ENCODE data around the gene DHX35.

DHX35 gene

GRCh38 chr20:39025883-39026282, 63.7 kb downstream of the DHX35 start:
- no peak for DNase-seq (ENCODE audit: low read depth)

- DNase-seq (ENCODE audit: low read depth) = no peak
These were observed 67.2 kb downstream of the DHX35 start for GRCh38 chr20:39029364-39029763.

- DNase-seq (ENCODE audit: low read depth) = no peak
These were observed 70.9 kb downstream of the DHX35 start for GRCh38 chr20:39032997-39033396.

GRCh38 chr20:39036011-39036410, 73.9 kb downstream of the DHX35 start:
- DNase-seq (ENCODE audit: low read depth) = no peak

GRCh38 chr20:39036851-39037250, 74.7 kb downstream of the DHX35 start:
- DNase-seq (ENCODE audit: low read depth) = no peak

GRCh38 chr20:39038047-39038446, 75.9 kb downstream of the DHX35 start:
- no peak for DNase-seq (ENCODE audit: low read depth)

GRCh38 chr20:39038495-39038894, 76.4 kb downstream of the DHX35 start:
- no peak for DNase-seq (ENCODE audit: low read depth)

- DNase-seq (ENCODE audit: low read depth) = no peak
These were observed 77.1 kb downstream of the DHX35 start for GRCh38 chr20:39039261-39039660.

- DNase-seq (ENCODE audit: low read depth) = no peak
These were observed 78.0 kb downstream of the DHX35 start for GRCh38 chr20:39040116-39040515.

- no peak for DNase-seq (ENCODE audit: low read depth)
These were observed 78.9 kb downstream of the DHX35 start for GRCh38 chr20:39041067-39041466.

- no peak for DNase-seq (ENCODE audit: low read depth)
These were observed 80.4 kb downstream of the DHX35 start for GRCh38 chr20:39042279-39043150.

- no peak for DNase-seq (ENCODE audit: low read depth)
These were observed 82.4 kb downstream of the DHX35 start for GRCh38 chr20:39044501-39044900.

- DNase-seq (ENCODE audit: low read depth) = no peak
These were observed 83.5 kb downstream of the DHX35 start for GRCh38 chr20:39045676-39046075.

GRCh38 chr20:39047417-39047985, 85.4 kb downstream of the DHX35 start:
- no peak for DNase-seq (ENCODE audit: low read depth)

GRCh38 chr20:39048000-39048696, 86.0 kb downstream of the DHX35 start:
- peak; percentile 60 for DNase-seq (ENCODE audit: low read depth)

- DNase-seq (ENCODE audit: low read depth) = no peak
These were observed 87.0 kb downstream of the DHX35 start for GRCh38 chr20:39049148-39049547.

GRCh38 chr20:39049684-39050554, 87.8 kb downstream of the DHX35 start:
- DNase-seq (ENCODE audit: low read depth) = peak; percentile 31

GRCh38 chr20:39050555-39050902, 88.4 kb downstream of the DHX35 start:
- DNase-seq (ENCODE audit: low read depth) = no peak

- no peak for DNase-seq (ENCODE audit: low read depth)
These were observed 90.5 kb downstream of the DHX35 start for GRCh38 chr20:39052676-39053075.

GRCh38 chr20:39057143-39057542, 95.0 kb downstream of the DHX35 start:
- DNase-seq (ENCODE audit: low read depth) = no peak

- no peak for DNase-seq (ENCODE audit: low read depth)
These were observed 95.8 kb downstream of the DHX35 start for GRCh38 chr20:39057911-39058310.

GRCh38 chr20:39059036-39059435, 96.9 kb downstream of the DHX35 start:
- no peak for DNase-seq (ENCODE audit: low read depth)
